GM23338 (cell line): ENCODE measurements around the gene PARVB. TPM values are rescaled to one million over a fixed set of nuclear protein-coding genes. Genes with fewer than 3 reads are reported as not detected.

Source experiments
- ATAC-seq: fragments of 200-7000 bp; cut with Tn5 transposase; 3 replicates; pipeline ENCODE4 v1.9.1; 2020
- DNase-seq: peaks from one replicate; pipeline ENCODE4 v3.0.0-alpha.2; 2015; ENCODE audit warnings: low spot score
- H2AFZ ChIP-seq: fragments of 200-600 bp; sonication (generic); 2 replicates; pipeline ENCODE4 v1.8.0; 2016; ENCODE audit warnings: antibody characterized with exemption, mild to moderate bottlenecking, moderate library complexity
- H3F3A ChIP-seq: fragments of 200-600 bp; sonication (generic); replicated peaks from 2 replicates; pipeline ENCODE4 v1.8.0; 2017; ENCODE audit warnings: antibody characterized with exemption, mixed run types, low read depth
- H3K27ac ChIP-seq: fragments of 200-600 bp; sonication (generic); 2 replicates; pipeline ENCODE4 v1.6.1; 2016; ENCODE audit warnings: low read depth
- H3K27me3 ChIP-seq: fragments of 200-600 bp; sonication (generic); 2 replicates; pipeline ENCODE4 v1.8.0; 2016; ENCODE audit warnings: mild to moderate bottlenecking, mixed run types, moderate library complexity; ENCODE audit not compliant: insufficient read depth
- H3K36me3 ChIP-seq: fragments of 200-600 bp; sonication (generic); 2 replicates; pipeline ENCODE4 v1.8.0; 2016; ENCODE audit warnings: mild to moderate bottlenecking; ENCODE audit not compliant: insufficient read depth
- H3K4me1 ChIP-seq: fragments of 200-600 bp; sonication (generic); 2 replicates; pipeline ENCODE4 v1.8.0; 2016; ENCODE audit warnings: mild to moderate bottlenecking, moderate library complexity; ENCODE audit not compliant: insufficient read depth
- H3K4me2 ChIP-seq: fragments of 200-600 bp; sonication (generic); 2 replicates; pipeline ENCODE4 v1.7.1; 2017; ENCODE audit warnings: mixed run types
- H3K4me3 ChIP-seq: fragments of 200-600 bp; sonication (generic); 2 replicates; pipeline ENCODE4 v1.6.1; 2016; ENCODE audit warnings: mixed run types
- H3K79me2 ChIP-seq: fragments of 200-600 bp; sonication (generic); replicated peaks from 2 replicates; pipeline ENCODE4 v1.8.0; 2017; ENCODE audit warnings: mild to moderate bottlenecking; ENCODE audit not compliant: insufficient read depth
- H3K9me2 ChIP-seq: fragments of 200-600 bp; sonication (generic); 2 replicates; pipeline ENCODE4 v1.8.0; 2017; ENCODE audit not compliant: insufficient read depth
- H4K20me1 ChIP-seq: fragments of 200-600 bp; sonication (generic); replicated peaks from 2 replicates; pipeline ENCODE4 v1.8.0; 2017; ENCODE audit warnings: mild to moderate bottlenecking; ENCODE audit not compliant: insufficient read depth
- H3K27ac Mint-ChIP-seq: 2 replicates; pipeline ENCODE4 v1.8.0; 2020; ENCODE audit warnings: inconsistent platforms, mild to moderate bottlenecking, moderate library complexity, mixed read lengths
- H3K27me3 Mint-ChIP-seq: 3 replicates; pipeline ENCODE4 v1.8.0; 2022; ENCODE audit warnings: low read depth, mild to moderate bottlenecking, moderate library complexity, mixed read lengths, inconsistent platforms; ENCODE audit not compliant: insufficient read depth, poor library complexity
- H3K36me3 Mint-ChIP-seq: 3 replicates; pipeline ENCODE4 v1.8.0; 2021; ENCODE audit warnings: low read depth, mild to moderate bottlenecking, inconsistent platforms, moderate library complexity, mixed read lengths
- H3K4me1 Mint-ChIP-seq: 3 replicates; pipeline ENCODE4 v1.8.0; 2020; ENCODE audit warnings: mild to moderate bottlenecking, inconsistent platforms, mixed read lengths
- H3K4me3 Mint-ChIP-seq: 3 replicates; pipeline ENCODE4 v1.8.0; 2021; ENCODE audit warnings: moderate library complexity, mild to moderate bottlenecking, inconsistent platforms, mixed read lengths
- H3K9me3 Mint-ChIP-seq: 3 replicates; pipeline ENCODE4 v1.8.0; 2020; ENCODE audit warnings: moderate library complexity, mild to moderate bottlenecking, inconsistent platforms, mixed read lengths
- CREB1 ChIP-seq: fragments of 250-450 bp; sonication (Bioruptor Pico); IDR thresholded peaks from 2 replicates; pipeline ENCODE4 v1.5.0; 2020; ENCODE audit warnings: low read depth, mild to moderate bottlenecking, moderate library complexity
- EZH2 ChIP-seq: fragments of 200-600 bp; sonication (generic); IDR thresholded peaks from one replicate; pipeline ENCODE4 v1.8.0; 2017; ENCODE audit warnings: antibody characterized with exemption, mild to moderate bottlenecking, low read depth; ENCODE audit not compliant: unreplicated experiment
- EZH2phosphoT487 ChIP-seq: fragments of 200-600 bp; sonication (generic); IDR thresholded peaks from one replicate; pipeline ENCODE4 v1.8.1; 2018; ENCODE audit warnings: antibody characterized with exemption; ENCODE audit not compliant: unreplicated experiment
- JUNB ChIP-seq: IDR thresholded peaks from one replicate; pipeline ENCODE4 v1.6.1; 2016; ENCODE audit warnings: antibody characterized with exemption; ENCODE audit not compliant: unreplicated experiment
- NANOG ChIP-seq: IDR thresholded peaks from 2 replicates; pipeline ENCODE4 v1.6.1; 2016; ENCODE audit warnings: antibody characterized with exemption, borderline replicate concordance
- POLR2AphosphoS5 ChIP-seq: IDR thresholded peaks from 2 replicates; pipeline ENCODE4 v1.6.1; 2016; ENCODE audit warnings: antibody characterized with exemption, low read depth
- STAT1 ChIP-seq: IDR thresholded peaks from one replicate; pipeline ENCODE4 v1.6.1; 2016; ENCODE audit warnings: antibody characterized with exemption; ENCODE audit not compliant: unreplicated experiment
- ZNF114 ChIP-seq: fragments of 250-450 bp; sonication (Bioruptor Pico); IDR thresholded peaks from 2 replicates; pipeline ENCODE4 v1.5.0; 2020; ENCODE audit warnings: mild to moderate bottlenecking, moderate library complexity
- ZNF331 ChIP-seq: fragments of 250-450 bp; sonication (Bioruptor Pico); IDR thresholded peaks from 2 replicates; pipeline ENCODE4 v1.5.0; 2020; ENCODE audit warnings: low read depth, mild to moderate bottlenecking, moderate library complexity
- polyA plus RNA-seq: library from polyadenylated mRNA; unstranded; fragments of >200 nt; fragmentation: Nextera tagmentation; extraction: Ambion mirVana; gene quantifications from 2 replicates; pipeline ENCODE4 v1.2.1, GENCODE V29; 2016
- total RNA-seq: library from RNA; depleted of rRNA; stranded (reverse); fragments of >200 nt; shearing (Covaris generic); gene quantifications from 2 replicates; pipeline ENCODE4 v1.2.3, GENCODE V29; 2014
- TF ChIP-seq, protein P1 (sequence below): fragments of 250-450 bp; sonication (Bioruptor Pico); IDR thresholded peaks from 2 replicates; pipeline ENCODE4 v1.5.0; 2020; ENCODE audit warnings: mild to moderate bottlenecking, moderate library complexity
- TF ChIP-seq, protein P2 (sequence below): IDR thresholded peaks from 2 replicates; pipeline ENCODE4 v1.6.1; 2016; ENCODE audit warnings: antibody characterized with exemption
- TF ChIP-seq, protein P3 (sequence below), 2 experiments: fragments of 200-600 bp in 1 of 2; sonication (generic) in 1 of 2; conservative IDR thresholded peaks; 2 replicates each; pipeline versions ENCODE4 v1.5.1 to v1.6.1; 2016 to 2017; ENCODE audit warnings: antibody characterized with exemption in 2 of 2, low read depth in 2 of 2, mild to moderate bottlenecking in 2 of 2, moderate library complexity in 1 of 2

The PARVB gene
- total and polyA plus RNA-seq, 2 experiments from 2014 or later, result 4.3 to 7.7 TPM

DNA sequence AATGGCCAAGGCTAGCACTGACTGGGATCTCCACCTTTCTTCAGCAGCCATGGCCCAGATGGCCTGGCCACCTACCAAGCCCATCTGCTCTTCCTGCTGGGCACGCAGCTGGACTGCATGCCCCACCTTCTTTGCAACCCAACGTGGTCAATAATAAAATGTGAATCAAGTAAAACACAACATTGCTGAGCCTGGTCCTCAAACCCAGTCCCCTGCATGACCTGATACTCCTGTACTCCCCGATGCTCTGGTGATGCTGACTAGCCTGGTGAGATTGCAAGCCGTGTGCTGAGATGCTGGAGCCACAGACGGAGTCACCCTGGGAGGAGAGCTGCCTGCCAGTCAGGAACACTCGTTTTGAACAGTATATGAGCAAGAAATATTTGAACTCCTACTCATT, 190.7 kb downstream of the PARVB start:
- no peak overlapping the region for H3K4me2 ChIP-seq
- Mint-ChIP-seq H3K27me3 (peaks cover 2% of the 10 kb centered on the region), H3K27ac (no peak overlapping the region), H3K36me3 (no peaks in the 10 kb centered on the region), H3K4me3 (no peak overlapping the region), H3K4me1 (no peaks in the 10 kb centered on the region), H3K9me3 (peaks cover 5% of the 10 kb centered on the region; the same call in 2 of the 3 replicates)
- DNase-seq (no peak), ATAC-seq (no peak)
- TF ChIP-seq ZNF114 (CRISPR knock-in tag) (no peak), CREB1 (CRISPR knock-in tag) (no peak), ZNF331 (no peak), STAT1 (no peak), EZH2phosphoT487 (no peak), POLR2AphosphoS5 (no peak), NANOG (no peak), JUNB (no peak), EZH2 (no peak)
- TF ChIP-seq, protein P1, sequence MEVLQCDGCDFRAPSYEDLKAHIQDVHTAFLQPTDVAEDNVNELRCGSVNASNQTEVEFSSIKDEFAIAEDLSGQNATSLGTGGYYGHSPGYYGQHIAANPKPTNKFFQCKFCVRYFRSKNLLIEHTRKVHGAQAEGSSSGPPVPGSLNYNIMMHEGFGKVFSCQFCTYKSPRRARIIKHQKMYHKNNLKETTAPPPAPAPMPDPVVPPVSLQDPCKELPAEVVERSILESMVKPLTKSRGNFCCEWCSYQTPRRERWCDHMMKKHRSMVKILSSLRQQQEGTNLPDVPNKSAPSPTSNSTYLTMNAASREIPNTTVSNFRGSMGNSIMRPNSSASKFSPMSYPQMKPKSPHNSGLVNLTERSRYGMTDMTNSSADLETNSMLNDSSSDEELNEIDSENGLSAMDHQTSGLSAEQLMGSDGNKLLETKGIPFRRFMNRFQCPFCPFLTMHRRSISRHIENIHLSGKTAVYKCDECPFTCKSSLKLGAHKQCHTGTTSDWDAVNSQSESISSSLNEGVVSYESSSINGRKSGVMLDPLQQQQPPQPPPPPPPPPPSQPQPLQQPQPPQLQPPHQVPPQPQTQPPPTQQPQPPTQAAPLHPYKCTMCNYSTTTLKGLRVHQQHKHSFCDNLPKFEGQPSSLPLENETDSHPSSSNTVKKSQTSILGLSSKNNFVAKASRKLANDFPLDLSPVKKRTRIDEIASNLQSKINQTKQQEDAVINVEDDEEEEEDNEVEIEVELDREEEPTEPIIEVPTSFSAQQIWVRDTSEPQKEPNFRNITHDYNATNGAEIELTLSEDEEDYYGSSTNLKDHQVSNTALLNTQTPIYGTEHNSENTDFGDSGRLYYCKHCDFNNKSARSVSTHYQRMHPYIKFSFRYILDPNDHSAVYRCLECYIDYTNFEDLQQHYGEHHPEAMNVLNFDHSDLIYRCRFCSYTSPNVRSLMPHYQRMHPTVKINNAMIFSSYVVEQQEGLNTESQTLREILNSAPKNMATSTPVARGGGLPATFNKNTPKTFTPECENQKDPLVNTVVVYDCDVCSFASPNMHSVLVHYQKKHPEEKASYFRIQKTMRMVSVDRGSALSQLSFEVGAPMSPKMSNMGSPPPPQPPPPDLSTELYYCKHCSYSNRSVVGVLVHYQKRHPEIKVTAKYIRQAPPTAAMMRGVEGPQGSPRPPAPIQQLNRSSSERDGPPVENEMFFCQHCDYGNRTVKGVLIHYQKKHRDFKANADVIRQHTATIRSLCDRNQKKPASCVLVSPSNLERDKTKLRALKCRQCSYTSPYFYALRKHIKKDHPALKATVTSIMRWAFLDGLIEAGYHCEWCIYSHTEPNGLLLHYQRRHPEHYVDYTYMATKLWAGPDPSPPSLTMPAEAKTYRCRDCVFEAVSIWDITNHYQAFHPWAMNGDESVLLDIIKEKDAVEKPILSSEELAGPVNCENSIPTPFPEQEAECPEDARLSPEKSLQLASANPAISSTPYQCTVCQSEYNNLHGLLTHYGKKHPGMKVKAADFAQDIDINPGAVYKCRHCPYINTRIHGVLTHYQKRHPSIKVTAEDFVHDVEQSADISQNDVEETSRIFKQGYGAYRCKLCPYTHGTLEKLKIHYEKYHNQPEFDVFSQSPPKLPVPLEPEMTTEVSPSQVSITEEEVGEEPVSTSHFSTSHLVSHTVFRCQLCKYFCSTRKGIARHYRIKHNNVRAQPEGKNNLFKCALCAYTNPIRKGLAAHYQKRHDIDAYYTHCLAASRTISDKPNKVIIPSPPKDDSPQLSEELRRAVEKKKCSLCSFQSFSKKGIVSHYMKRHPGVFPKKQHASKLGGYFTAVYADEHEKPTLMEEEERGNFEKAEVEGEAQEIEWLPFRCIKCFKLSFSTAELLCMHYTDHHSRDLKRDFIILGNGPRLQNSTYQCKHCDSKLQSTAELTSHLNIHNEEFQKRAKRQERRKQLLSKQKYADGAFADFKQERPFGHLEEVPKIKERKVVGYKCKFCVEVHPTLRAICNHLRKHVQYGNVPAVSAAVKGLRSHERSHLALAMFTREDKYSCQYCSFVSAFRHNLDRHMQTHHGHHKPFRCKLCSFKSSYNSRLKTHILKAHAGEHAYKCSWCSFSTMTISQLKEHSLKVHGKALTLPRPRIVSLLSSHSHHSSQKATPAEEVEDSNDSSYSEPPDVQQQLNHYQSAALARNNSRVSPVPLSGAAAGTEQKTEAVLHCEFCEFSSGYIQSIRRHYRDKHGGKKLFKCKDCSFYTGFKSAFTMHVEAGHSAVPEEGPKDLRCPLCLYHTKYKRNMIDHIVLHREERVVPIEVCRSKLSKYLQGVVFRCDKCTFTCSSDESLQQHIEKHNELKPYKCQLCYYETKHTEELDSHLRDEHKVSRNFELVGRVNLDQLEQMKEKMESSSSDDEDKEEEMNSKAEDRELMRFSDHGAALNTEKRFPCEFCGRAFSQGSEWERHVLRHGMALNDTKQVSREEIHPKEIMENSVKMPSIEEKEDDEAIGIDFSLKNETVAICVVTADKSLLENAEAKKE, result no peak
- TF ChIP-seq, protein P2, sequence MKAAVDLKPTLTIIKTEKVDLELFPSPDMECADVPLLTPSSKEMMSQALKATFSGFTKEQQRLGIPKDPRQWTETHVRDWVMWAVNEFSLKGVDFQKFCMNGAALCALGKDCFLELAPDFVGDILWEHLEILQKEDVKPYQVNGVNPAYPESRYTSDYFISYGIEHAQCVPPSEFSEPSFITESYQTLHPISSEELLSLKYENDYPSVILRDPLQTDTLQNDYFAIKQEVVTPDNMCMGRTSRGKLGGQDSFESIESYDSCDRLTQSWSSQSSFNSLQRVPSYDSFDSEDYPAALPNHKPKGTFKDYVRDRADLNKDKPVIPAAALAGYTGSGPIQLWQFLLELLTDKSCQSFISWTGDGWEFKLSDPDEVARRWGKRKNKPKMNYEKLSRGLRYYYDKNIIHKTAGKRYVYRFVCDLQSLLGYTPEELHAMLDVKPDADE, result no peak
- TF ChIP-seq, protein P3, sequence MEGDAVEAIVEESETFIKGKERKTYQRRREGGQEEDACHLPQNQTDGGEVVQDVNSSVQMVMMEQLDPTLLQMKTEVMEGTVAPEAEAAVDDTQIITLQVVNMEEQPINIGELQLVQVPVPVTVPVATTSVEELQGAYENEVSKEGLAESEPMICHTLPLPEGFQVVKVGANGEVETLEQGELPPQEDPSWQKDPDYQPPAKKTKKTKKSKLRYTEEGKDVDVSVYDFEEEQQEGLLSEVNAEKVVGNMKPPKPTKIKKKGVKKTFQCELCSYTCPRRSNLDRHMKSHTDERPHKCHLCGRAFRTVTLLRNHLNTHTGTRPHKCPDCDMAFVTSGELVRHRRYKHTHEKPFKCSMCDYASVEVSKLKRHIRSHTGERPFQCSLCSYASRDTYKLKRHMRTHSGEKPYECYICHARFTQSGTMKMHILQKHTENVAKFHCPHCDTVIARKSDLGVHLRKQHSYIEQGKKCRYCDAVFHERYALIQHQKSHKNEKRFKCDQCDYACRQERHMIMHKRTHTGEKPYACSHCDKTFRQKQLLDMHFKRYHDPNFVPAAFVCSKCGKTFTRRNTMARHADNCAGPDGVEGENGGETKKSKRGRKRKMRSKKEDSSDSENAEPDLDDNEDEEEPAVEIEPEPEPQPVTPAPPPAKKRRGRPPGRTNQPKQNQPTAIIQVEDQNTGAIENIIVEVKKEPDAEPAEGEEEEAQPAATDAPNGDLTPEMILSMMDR (conservative IDR thresholded peaks at IDR 0.05; ENCODE audit: low read depth in 2 of 2), result no peak
- H3K9me2 ChIP-seq, result no peaks in the 10 kb centered on the region; the same call in 1 of the 2 replicates
- H2AFZ ChIP-seq, result no peak overlapping the region
- no peak overlapping the region for H3K27ac ChIP-seq
- H3K79me2 ChIP-seq, result no peaks in the 10 kb centered on the region
- H3K4me3 ChIP-seq, result no peak overlapping the region
- no peaks in the 10 kb centered on the region for H3K36me3 ChIP-seq
- H3K27me3 ChIP-seq, result no peaks in the 10 kb centered on the region
- H4K20me1 ChIP-seq, result no peaks in the 10 kb centered on the region
- H3K4me1 ChIP-seq, result no peaks in the 10 kb centered on the region
- H3F3A ChIP-seq, result no peaks in the 10 kb centered on the region
